Brain microvascular endothelial cell (primary cell): ENCODE data around the gene ERBB4.

Experiments used
- DNase-seq: peaks from one replicate; pipeline ENCODE4 v3.0.0-alpha.2; 2020
- H3K27ac ChIP-seq: fragments of 250-450 bp; sonication (Bioruptor Pico); 2 replicates; pipeline ENCODE4 v1.5.1; 2020; ENCODE audit warnings: mild to moderate bottlenecking, moderate library complexity
- H3K27me3 ChIP-seq: fragments of 250-450 bp; sonication (Bioruptor Pico); replicated peaks from 2 replicates; pipeline ENCODE4 v1.5.1; 2020; ENCODE audit warnings: mild to moderate bottlenecking
- H3K36me3 ChIP-seq: fragments of 250-450 bp; sonication (Bioruptor Pico); replicated peaks from 2 replicates; pipeline ENCODE4 v1.5.1; 2020; ENCODE audit warnings: mild to moderate bottlenecking
- H3K4me3 ChIP-seq: 2 replicates; pipeline ENCODE4 v1.5.1; 2011; ENCODE audit warnings: low read depth, mild to moderate bottlenecking, control low read depth, low read length, moderate library complexity
- CTCF ChIP-seq: IDR thresholded peaks from 2 replicates; pipeline ENCODE4 v1.5.1; 2011; ENCODE audit warnings: low read depth, mild to moderate bottlenecking, moderate library complexity, low read length, control low read depth, inconsistent platforms; ENCODE audit errors: missing control alignments
- in situ Hi-C: cut with HindIII; loops from 2 replicates; pipeline ENCODE4 v1.10.0; 2017; ENCODE audit warnings: low sequenced_read_pairs, low pct_ligation_motif_present

The ERBB4 gene

GRCh38 chr2:211867845-211868451 lies 670.7 kb downstream of the ERBB4 start:
- no peak overlapping the region for H3K4me3 ChIP-seq
- no peaks in the 10 kb centered on the region for H3K27me3 ChIP-seq
- no peak overlapping the region for H3K27ac ChIP-seq
- no peak for TF ChIP-seq CTCF
- in situ Hi-C loops: no loop called here
- DNase-seq: no peak
- H3K36me3 ChIP-seq: no peaks in the 10 kb centered on the region

- in situ Hi-C loops: no loop called here
- no peak for DNase-seq
- no peak for TF ChIP-seq CTCF
- Histone ChIP-seq H3K4me3 (no peak overlapping the region), H3K27ac (no peak overlapping the region), H3K36me3 (no peaks in the 10 kb centered on the region), H3K27me3 (no peaks in the 10 kb centered on the region)
These were observed 674.3 kb downstream of the ERBB4 start for GRCh38 chr2:211864328-211864727.

GRCh38 chr2:211860224-211860623 lies 678.4 kb downstream of the ERBB4 start:
- Histone ChIP-seq H3K36me3 (no peaks in the 10 kb centered on the region), H3K27ac (no peak overlapping the region), H3K27me3 (no peaks in the 10 kb centered on the region), H3K4me3 (no peak overlapping the region)
- DNase-seq: no peak
- in situ Hi-C loops: no loop called here
- no peak for TF ChIP-seq CTCF

- Histone ChIP-seq H3K4me3 (no peak overlapping the region), H3K36me3 (no peaks in the 10 kb centered on the region), H3K27ac (no peak overlapping the region), H3K27me3 (no peaks in the 10 kb centered on the region)
- DNase-seq: no peak
- in situ Hi-C loops: no loop called here
- no peak for TF ChIP-seq CTCF
These were observed 683.8 kb downstream of the ERBB4 start for GRCh38 chr2:211854832-211855231.

- in situ Hi-C loops: no loop called here
- no peak for DNase-seq
- Histone ChIP-seq H3K27me3 (no peaks in the 10 kb centered on the region), H3K27ac (no peak overlapping the region), H3K4me3 (no peak overlapping the region), H3K36me3 (no peaks in the 10 kb centered on the region)
- TF ChIP-seq CTCF: no peak
These were observed 691.9 kb downstream of the ERBB4 start for GRCh38 chr2:211846714-211847113.

GRCh38 chr2:211846036-211846400 lies 692.6 kb downstream of the ERBB4 start:
- DNase-seq: no peak
- H3K27me3 ChIP-seq: no peaks in the 10 kb centered on the region
- no peaks in the 10 kb centered on the region for H3K36me3 ChIP-seq
- in situ Hi-C loops: no loop called here
- no peak overlapping the region for H3K27ac ChIP-seq
- no peak overlapping the region for H3K4me3 ChIP-seq
- TF ChIP-seq CTCF: no peak
